Body of pancreas (tissue), 4 donors: ENCODE data around the gene CD320. TPM values are rescaled to one million over a fixed set of nuclear protein-coding genes. Genes with fewer than 3 reads are reported as not detected.
A peak's percentile ranks its signal among the peaks of the same experiment; 100 is the strongest.
"Not testable (repeated sequence)": the region's sequence is repeated elsewhere in the genome, so short reads cannot be mapped to it uniquely, and the experiment has no call there.

Experiments used
- ATAC-seq: fragments of 150-250 bp; one replicate; pipeline ENCODE4 v1.9.1; 2016
- DNase-seq, 4 donors: peaks; one replicate each; pipeline ENCODE4 v3.0.0-alpha.2; 2019
- H3K27ac ChIP-seq, 4 donors: fragments of 200-600 bp; sonication (generic); 1 replicate in 3 of 4; 2 replicates in 1 of 4; pipeline versions ENCODE4 v1.5.1 to v1.6.1; 2016 to 2019; ENCODE audit warnings: mild to moderate bottlenecking in 1 of 4, mixed read lengths in 1 of 4, moderate library complexity in 1 of 4
- H3K27me3 ChIP-seq, 2 donors: fragments of 200-600 bp; sonication (generic); one replicate each; pipeline ENCODE4 v1.6.0; 2016; ENCODE audit warnings: mild to moderate bottlenecking in 1 of 2
- H3K36me3 ChIP-seq, 2 donors: fragments of 200-600 bp; sonication (generic); replicated peaks in 1 of 2; 2 replicates each; pipeline ENCODE4 v1.5.1; 2016; ENCODE audit warnings: low read depth in 2 of 2; ENCODE audit not compliant: insufficient read depth in 1 of 2
- H3K4me1 ChIP-seq: fragments of 200-600 bp; sonication (generic); one replicate; pipeline ENCODE4 v1.6.0; 2016
- H3K4me3 ChIP-seq, 2 donors: fragments of 200-600 bp; sonication (generic); 1 replicate in 1 of 2; 2 replicates in 1 of 2; pipeline ENCODE4 v1.5.1; 2016 to 2019
- H3K9me3 ChIP-seq, 3 donors: fragments of 200-600 bp; sonication (generic); 1 replicate in 2 of 3; 2 replicates in 1 of 3; pipeline ENCODE4 v1.5.1; 2016
- CTCF ChIP-seq, 7 experiments: fragments of 450-650 bp in 4 of 7; fragments of 200-600 bp in 3 of 7; sonication (generic) in 3 of 7; IDR thresholded peaks; one replicate each; pipeline ENCODE4 v1.5.1; 2016 to 2019; ENCODE audit warnings: antibody characterized with exemption in 7 of 7
- POLR2A ChIP-seq, 3 donors: fragments of 450-650 bp; IDR thresholded peaks; one replicate each; pipeline ENCODE4 v1.6.1; 2016; ENCODE audit warnings: antibody characterized with exemption in 3 of 3, mild to moderate bottlenecking in 2 of 3
- WGBS, 2 donors: methylation state at CpG; one replicate each; pipeline ENCODE4 v1.1.5; 2017; 5-methylcytosine and 5-hydroxymethylcytosine counted together
- intact Hi-C: fragments of 100-400 bp; cut with DNase I; formaldehyde crosslinking; loops from one replicate; pipeline ENCODE4 v1.15.1; 2023
- total RNA-seq, 2 donors: library from RNA; depleted of rRNA; stranded (reverse); fragments of >200 nt; gene quantifications; one replicate each; pipeline ENCODE4 v1.1.0, GENCODE V29; 2016

CD320 gene
- total RNA-seq, 2 donors from 2014 or later, result 34.0 to 41.2 TPM

DNA sequence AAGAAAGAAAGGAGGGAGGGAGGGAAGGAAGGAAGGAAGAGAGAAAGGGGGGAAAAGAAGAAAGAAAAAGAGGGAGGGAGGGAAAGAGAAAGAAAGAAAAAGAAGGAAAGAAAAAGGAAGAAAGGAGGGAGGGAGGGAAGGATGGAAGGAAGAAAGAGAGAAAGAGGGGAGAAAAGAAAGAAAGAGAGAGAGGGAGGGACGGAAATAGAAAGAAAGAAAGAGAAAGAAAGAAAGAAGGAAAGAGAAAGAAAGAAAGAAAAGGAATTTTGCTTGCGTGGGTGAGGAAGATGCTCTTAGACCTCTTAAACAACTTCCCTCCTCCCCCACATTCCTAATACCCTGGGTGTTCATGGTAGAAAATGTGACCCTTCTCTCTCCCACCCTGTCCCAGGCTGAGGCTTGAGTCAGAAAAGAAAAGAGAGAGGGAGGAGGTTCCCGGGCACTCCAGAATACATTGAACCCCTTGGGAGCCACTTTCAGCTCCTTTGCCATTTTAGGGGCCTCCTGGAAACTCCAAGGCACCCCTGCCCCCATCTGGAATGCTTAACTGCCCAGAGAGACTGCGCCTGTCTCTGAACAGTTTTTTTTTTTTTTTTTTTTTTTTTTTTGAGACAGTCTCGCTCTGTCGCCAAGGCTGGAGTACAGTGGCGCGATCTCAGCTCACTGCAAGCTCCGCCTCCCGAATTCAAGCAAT lies 44.1 kb upstream of the CD320 start:
- no peak for TF ChIP-seq CTCF (IDR thresholded peaks at IDR 0.05)
- TF ChIP-seq POLR2A (IDR thresholded peaks at IDR 0.05), result no peak
- intact Hi-C loops, result loop anchor here (5.0 to 10.0 kb wide), 2 partner anchors 155 to 223 kb away; partner anchors contain the start of gene MYO1F
- Histone ChIP-seq H3K4me1 (peaks cover 44% of the 10 kb centered on the region), H3K36me3 (no peaks in the 10 kb centered on the region), H3K4me3 (no peak overlapping the region), H3K9me3 (no peaks in the 10 kb centered on the region), H3K27me3 (no peaks in the 10 kb centered on the region), H3K27ac (no peak overlapping the region)
- WGBS, 2 donors, result 39 to 47% methylated on average over 7 to 10 of the region's 10 CpGs
- ATAC-seq (no peak), DNase-seq (peak in 1 of 4 donors; percentile 38)

- intact Hi-C loops, result loop anchor here (5.0 to 10.0 kb wide), 2 partner anchors 158 to 225 kb away; partner anchors contain the start of gene MYO1F
- H3K4me3 ChIP-seq, H3K27me3 ChIP-seq, ATAC-seq, H3K27ac ChIP-seq, H3K9me3 ChIP-seq, H3K36me3 ChIP-seq, DNase-seq: not testable (repeated sequence)
- peaks cover 22% of the 10 kb centered on the region for H3K4me1 ChIP-seq
- 68 to 73% methylated on average over 8 of the region's 8 CpGs for WGBS, 2 donors
Measured at GRCh38 chr19:8349629-8350372, 41.6 kb upstream of the CD320 start.

GRCh38 chr19:8343483-8343844 lies 35.3 kb upstream of the CD320 start:
- ATAC-seq (no peak), DNase-seq (no peak)
- no peak overlapping the region for H3K4me3 ChIP-seq
- WGBS, 2 donors, result 39% methylated on average over 11 of the region's 11 CpGs
- H3K4me1 ChIP-seq, result peaks cover 6% of the 10 kb centered on the region
- no peaks in the 10 kb centered on the region for H3K9me3 ChIP-seq
- H3K36me3 ChIP-seq, result no peaks in the 10 kb centered on the region
- H3K27me3 ChIP-seq, result no peaks in the 10 kb centered on the region
- TF ChIP-seq CTCF (IDR thresholded peaks at IDR 0.05) (no peak), POLR2A (IDR thresholded peaks at IDR 0.05) (no peak)
- H3K27ac ChIP-seq, result no peak overlapping the region
- intact Hi-C loops, result no loop called here

GRCh38 chr19:8342684-8343482 lies 34.7 kb upstream of the CD320 start, which contains the start of gene KANK3:
Gene KANK3 (minus strand): TSS chr19:8343262. CDS start chr19:8337828, 5,434 bp downstream.
- intact Hi-C loops, result no loop called here
- Histone ChIP-seq H3K27me3 (no peaks in the 10 kb centered on the region), H3K27ac (peak within 1 kb of the TSS in 3 of 4 donors; percentile 8 to 64 (median 53)), H3K4me1 (peaks cover 6% of the 10 kb centered on the region), H3K9me3 (no peaks in the 10 kb centered on the region), H3K4me3 (peak within 1 kb of the TSS in 1 of 2 donors; percentile 22), H3K36me3 (no peaks in the 10 kb centered on the region)
- peak in 3 of 7 experiments; percentile 12 to 33 (median 17) for TF ChIP-seq CTCF (IDR thresholded peaks at IDR 0.05)
- TF ChIP-seq POLR2A (IDR thresholded peaks at IDR 0.05), result peak; percentile 15 to 49 (median 39)
- DNase-seq (peak; percentile 92 to 97 (median 96)), ATAC-seq (peak; percentile 98)
- WGBS, 2 donors, result 10 to 43% methylated on average over 12 to 52 of the region's 65 CpGs

DNA sequence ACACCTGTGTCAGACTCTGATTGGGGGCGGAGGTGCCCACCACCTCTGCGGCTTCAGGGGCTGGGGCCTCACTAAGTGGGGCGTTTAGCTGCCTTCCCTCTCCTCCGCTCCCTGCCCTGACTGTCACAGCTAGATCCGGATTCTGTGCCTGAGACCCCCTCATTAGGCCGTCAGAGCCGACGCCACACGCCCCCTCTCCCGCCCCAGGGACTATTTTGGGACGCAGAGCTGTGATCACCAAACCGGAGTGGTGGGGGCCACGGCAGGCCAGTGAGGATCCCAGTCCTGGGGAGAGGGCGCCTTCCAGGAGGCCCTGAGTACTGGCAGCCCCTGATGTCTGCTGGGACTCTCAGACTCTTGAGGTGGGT lies 34.1 kb upstream of the CD320 start:
- WGBS, 2 donors, result 47% methylated on average over 14 of the region's 14 CpGs; no CpG with 5 or more reads in 1 of the 2 donors
- Histone ChIP-seq H3K4me1 (peaks cover 6% of the 10 kb centered on the region), H3K9me3 (no peaks in the 10 kb centered on the region), H3K27me3 (no peaks in the 10 kb centered on the region), H3K36me3 (no peaks in the 10 kb centered on the region), H3K27ac (peak overlapping the region in 2 of 4 donors; percentile 30 to 43), H3K4me3 (no peak overlapping the region)
- intact Hi-C loops, result no loop called here
- TF ChIP-seq CTCF (IDR thresholded peaks at IDR 0.05) (no peak), POLR2A (IDR thresholded peaks at IDR 0.05) (no peak)
- no peak for DNase-seq
- no peak for ATAC-seq

GRCh38 chr19:8341504-8341903 lies 33.3 kb upstream of the CD320 start:
- peak overlapping the region in 1 of 4 donors; percentile 30 for H3K27ac ChIP-seq
- H3K27me3 ChIP-seq, H3K4me3 ChIP-seq, H3K4me1 ChIP-seq, DNase-seq, H3K9me3 ChIP-seq, ATAC-seq, intact Hi-C loops, H3K36me3 ChIP-seq: not testable (repeated sequence)
- 94 to 98% methylated on average over 4 of the region's 4 CpGs for WGBS, 2 donors
